ENCODE results near the gene CEP57L1.
"Not testable (repeated sequence)": the region's sequence is repeated elsewhere in the genome, so short reads cannot be mapped to it uniquely, and the experiment has no call there.

Gene CEP57L1

GRCh38 chr6:109105681-109106080, 10.4 kb downstream of the CEP57L1 start:
- no peak for DNase-seq (ENCODE audit: low read depth in 2 of 2)

- DNase-seq (ENCODE audit: low read depth in 2 of 2), result not testable (repeated sequence)
These were observed 14.4 kb downstream of the CEP57L1 start for GRCh38 chr6:109109663-109110062.

GRCh38 chr6:109112663-109113062, 17.4 kb downstream of the CEP57L1 start:
- not testable (repeated sequence) for DNase-seq (ENCODE audit: low read depth in 2 of 2)

- no peak for DNase-seq (ENCODE audit: low read depth in 2 of 2)
These were observed 22.2 kb downstream of the CEP57L1 start for GRCh38 chr6:109117346-109118035.

GRCh38 chr6:109118337-109118736, 23.0 kb downstream of the CEP57L1 start:
- DNase-seq (ENCODE audit: low read depth in 2 of 2), result no peak

GRCh38 chr6:109118871-109119354, 23.6 kb downstream of the CEP57L1 start:
- DNase-seq (ENCODE audit: low read depth in 2 of 2), result no peak

- no peak for DNase-seq (ENCODE audit: low read depth in 2 of 2)
These were observed 26.1 kb downstream of the CEP57L1 start for GRCh38 chr6:109121411-109121810.

GRCh38 chr6:109124219-109124618, 28.9 kb downstream of the CEP57L1 start:
- no peak for DNase-seq (ENCODE audit: low read depth in 2 of 2)

- DNase-seq (ENCODE audit: low read depth in 2 of 2), result no peak
These were observed 30.2 kb downstream of the CEP57L1 start for GRCh38 chr6:109125504-109125903.

GRCh38 chr6:109130065-109130464, 34.8 kb downstream of the CEP57L1 start:
- DNase-seq (ENCODE audit: low read depth in 2 of 2), result no peak

GRCh38 chr6:109135600-109135999, 40.3 kb downstream of the CEP57L1 start:
- DNase-seq (ENCODE audit: low read depth in 2 of 2), result not testable (repeated sequence)

GRCh38 chr6:109136039-109136438, 40.7 kb downstream of the CEP57L1 start:
- not testable (repeated sequence) for DNase-seq (ENCODE audit: low read depth in 2 of 2)

- not testable (repeated sequence) for DNase-seq (ENCODE audit: low read depth in 2 of 2)
These were observed 41.2 kb downstream of the CEP57L1 start for GRCh38 chr6:109136530-109136929.

- no peak for DNase-seq (ENCODE audit: low read depth in 2 of 2)
These were observed 43.8 kb downstream of the CEP57L1 start for GRCh38 chr6:109139109-109139508.

- DNase-seq (ENCODE audit: low read depth in 2 of 2), result not testable (repeated sequence)
These were observed 46.8 kb downstream of the CEP57L1 start for GRCh38 chr6:109142067-109142466.

GRCh38 chr6:109143191-109143590, 47.9 kb downstream of the CEP57L1 start:
- no peak for DNase-seq (ENCODE audit: low read depth in 2 of 2)

GRCh38 chr6:109148251-109148650, 52.9 kb downstream of the CEP57L1 start:
- DNase-seq (ENCODE audit: low read depth in 2 of 2), result not testable (repeated sequence)

- DNase-seq (ENCODE audit: low read depth in 2 of 2), result not testable (repeated sequence)
These were observed 53.4 kb downstream of the CEP57L1 start for GRCh38 chr6:109148716-109149115.

- no peak for DNase-seq (ENCODE audit: low read depth in 2 of 2)
These were observed 58.4 kb downstream of the CEP57L1 start for GRCh38 chr6:109153752-109154151.

GRCh38 chr6:109164331-109164730, 69.0 kb downstream of the CEP57L1 start:
- no peak for DNase-seq (ENCODE audit: low read depth in 2 of 2)

GRCh38 chr6:109165392-109165974, 70.2 kb downstream of the CEP57L1 start:
- DNase-seq (ENCODE audit: low read depth in 2 of 2), result no peak

GRCh38 chr6:109166673-109167072, 71.4 kb downstream of the CEP57L1 start:
- DNase-seq (ENCODE audit: low read depth in 2 of 2), result no peak

GRCh38 chr6:109167562-109167961, 72.3 kb downstream of the CEP57L1 start:
- no peak for DNase-seq (ENCODE audit: low read depth in 2 of 2)
